PC-3 (cell line): ENCODE results near the gene NNAT. TPM values are rescaled to one million over a fixed set of nuclear protein-coding genes. Genes with fewer than 3 reads are reported as not detected.

Source experiments
- ATAC-seq: fragments of 200-7000 bp; cut with Tn5 transposase; 2 replicates; pipeline ENCODE4 v1.9.1; 2020; ENCODE audit warnings: mild to moderate bottlenecking, moderate library complexity
- BruUV-seq: library from RNA; stranded (reverse); fragments of 400-500 nt; replicated peaks from 2 replicates; lab custom pipeline; 2021; lab: Mats Ljungman, UMichigan
- CTCF ChIA-PET: fragments of 300-600 bp; sonication (Branson Sonifier 250); formaldehyde crosslinking; loops from one replicate; lab custom pipeline; 2022; ENCODE audit warnings: antibody characterized with exemption; lab: Charles Lee
- POLR2A ChIA-PET: fragments of 300-600 bp; sonication (Branson Sonifier 250); formaldehyde crosslinking; loops from one replicate; lab custom pipeline; 2022; ENCODE audit warnings: antibody characterized with exemption; ENCODE audit not compliant: unreplicated experiment; lab: Charles Lee
- DNase-seq: peaks from one replicate; pipeline ENCODE4 v3.0.0-alpha.2; 2015
- H2AFZ ChIP-seq: fragments of 300-600 bp; sonication (generic); 2 replicates; pipeline ENCODE4 v1.6.0; 2016; ENCODE audit warnings: antibody characterized with exemption, low read length
- H3F3A ChIP-seq: fragments of 300-600 bp; sonication (generic); one replicate; pipeline ENCODE4 v1.6.0; 2017; ENCODE audit warnings: antibody characterized with exemption, low read length, control low read depth, mild to moderate bottlenecking; ENCODE audit not compliant: unreplicated experiment
- H3K27ac ChIP-seq: fragments of 300-600 bp; sonication (generic); 2 replicates; pipeline ENCODE4 v1.5.1; 2016; ENCODE audit warnings: mild to moderate bottlenecking, low read length
- H3K27me3 ChIP-seq: fragments of 300-600 bp; sonication (generic); 2 replicates; pipeline ENCODE4 v1.6.1; 2016; ENCODE audit warnings: low read length, mixed read lengths
- H3K36me3 ChIP-seq: fragments of 300-600 bp; sonication (generic); 2 replicates; pipeline ENCODE4 v1.6.1; 2016; ENCODE audit warnings: low read depth, mixed run types, low read length, mixed read lengths
- H3K4me1 ChIP-seq: fragments of 300-600 bp; sonication (generic); 2 replicates; pipeline ENCODE4 v1.5.1; 2016; ENCODE audit warnings: low read length; ENCODE audit not compliant: insufficient read depth
- H3K4me2 ChIP-seq: fragments of 300-600 bp; sonication (generic); 2 replicates; pipeline ENCODE4 v1.6.0; 2016; ENCODE audit warnings: low read length
- H3K4me3 ChIP-seq: fragments of 300-600 bp; sonication (generic); 2 replicates; pipeline ENCODE4 v1.5.1; 2016; ENCODE audit warnings: mild to moderate bottlenecking, low read length, mixed read lengths
- H3K79me2 ChIP-seq: fragments of 300-600 bp; sonication (generic); 2 replicates; pipeline ENCODE4 v1.6.1; 2017; ENCODE audit warnings: low read length, mixed read lengths
- H3K9ac ChIP-seq: fragments of 300-600 bp; sonication (generic); 2 replicates; pipeline ENCODE4 v1.6.0; 2016; ENCODE audit warnings: mild to moderate bottlenecking, low read length
- H3K9me2 ChIP-seq: fragments of 300-600 bp; sonication (generic); replicated peaks from 2 replicates; pipeline ENCODE4 v1.6.1; 2016; ENCODE audit warnings: mixed run types, low read length, mixed read lengths
- H3K9me3 ChIP-seq: fragments of 300-600 bp; sonication (generic); 2 replicates; pipeline ENCODE4 v1.6.1; 2016; ENCODE audit warnings: low read length, mixed read lengths
- H4K20me1 ChIP-seq: fragments of 300-600 bp; sonication (generic); 2 replicates; pipeline ENCODE4 v1.6.1; 2016; ENCODE audit warnings: low read length, mixed read lengths
- EZH2 ChIP-seq: fragments of 300-600 bp; sonication (generic); IDR thresholded peaks from one replicate; pipeline ENCODE4 v1.6.1; 2017; ENCODE audit warnings: antibody characterized with exemption, mild to moderate bottlenecking, low read length; ENCODE audit not compliant: unreplicated experiment
- EZH2phosphoT487 ChIP-seq: fragments of 300-600 bp; sonication (generic); IDR thresholded peaks from 2 replicates; pipeline ENCODE4 v1.6.1; 2018; ENCODE audit warnings: mild to moderate bottlenecking, antibody characterized with exemption, low read length, borderline replicate concordance
- intact Hi-C: fragments of 100-400 bp; cut with micrococcal nuclease; formaldehyde crosslinking; loops from 2 replicates; pipeline ENCODE4 v1.9.0; 2023
- total RNA-seq: library from RNA; depleted of rRNA; stranded (reverse); fragments of >200 nt; gene quantifications from 2 replicates; pipeline ENCODE4 v1.2.3, GENCODE V29; 2014
- TF ChIP-seq, protein P1 (sequence below): fragments of 300-600 bp; sonication (generic); conservative IDR thresholded peaks from 2 replicates; pipeline ENCODE4 v1.5.1; 2017; ENCODE audit warnings: antibody characterized with exemption, low read depth, mild to moderate bottlenecking, low read length

The NNAT gene
- total RNA-seq, 1 experiment from 2014 or later, result not detected

DNA sequence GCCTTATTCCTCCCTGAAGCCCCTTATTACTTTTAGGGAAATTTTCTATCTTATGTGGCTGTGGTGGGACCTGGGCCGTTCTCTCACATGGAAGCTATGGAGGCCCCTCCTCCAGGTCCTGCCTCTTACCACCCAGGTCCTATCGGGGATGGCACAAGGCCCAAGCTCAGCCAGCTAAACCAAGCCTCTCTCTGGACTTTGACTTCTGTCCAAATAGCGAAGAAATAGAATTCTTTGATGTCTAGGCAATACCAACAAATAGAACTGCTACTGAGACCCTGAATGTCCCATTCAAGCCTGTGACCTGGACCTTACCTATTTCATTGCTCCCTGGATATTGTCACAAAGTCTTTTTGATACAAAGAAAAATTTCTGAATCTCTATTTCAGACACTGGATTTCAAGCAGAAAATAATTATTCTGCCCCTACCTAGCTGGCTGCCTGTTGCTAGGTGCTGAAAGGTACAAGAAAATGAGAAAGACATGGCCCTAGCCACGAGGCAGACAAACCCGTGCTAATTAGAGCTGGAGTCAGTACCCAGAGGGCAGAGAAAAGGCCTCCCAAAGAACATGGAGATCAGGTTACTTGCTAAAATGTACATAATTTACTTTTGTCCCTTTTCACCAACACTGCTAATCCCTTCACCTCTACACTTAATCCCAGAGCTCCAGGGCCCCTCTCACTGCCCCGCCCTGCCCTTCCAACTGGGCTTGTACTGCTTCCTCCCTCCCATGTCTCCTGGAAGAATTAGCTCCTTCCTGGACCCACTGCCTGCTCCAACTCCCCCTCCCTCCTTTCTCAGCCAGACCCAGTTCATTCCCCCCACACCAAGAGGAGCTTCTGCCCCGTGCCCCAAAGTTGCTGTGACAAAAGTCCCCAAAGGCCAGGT, 15.5 kb upstream of the NNAT start:
- Histone ChIP-seq H3K9me3 (no peaks in the 10 kb centered on the region), H3K9me2 (no peaks in the 10 kb centered on the region), H3F3A (no peaks in the 10 kb centered on the region), H3K79me2 (no peaks in the 10 kb centered on the region), H3K27me3 (no peaks in the 10 kb centered on the region), H4K20me1 (no peaks in the 10 kb centered on the region), H2AFZ (no peak overlapping the region), H3K4me3 (no peak overlapping the region), H3K36me3 (peaks cover 20% of the 10 kb centered on the region), H3K4me1 (no peaks in the 10 kb centered on the region), H3K9ac (no peak overlapping the region), H3K4me2 (no peak overlapping the region), H3K27ac (no peak overlapping the region)
- DNase-seq (no peak), ATAC-seq (0 out of 2 replicates have a peak, but pooled peaks have one; percentile 10)
- intact Hi-C loops, result loop anchor here (10.0 kb wide), 1 partner anchor 61 kb away; no protein-coding TSS in a partner anchor
- BruUV-seq, result no TSS peak
- TF ChIP-seq EZH2phosphoT487, result no peak
- no peak for TF ChIP-seq EZH2
- TF ChIP-seq, protein P1, sequence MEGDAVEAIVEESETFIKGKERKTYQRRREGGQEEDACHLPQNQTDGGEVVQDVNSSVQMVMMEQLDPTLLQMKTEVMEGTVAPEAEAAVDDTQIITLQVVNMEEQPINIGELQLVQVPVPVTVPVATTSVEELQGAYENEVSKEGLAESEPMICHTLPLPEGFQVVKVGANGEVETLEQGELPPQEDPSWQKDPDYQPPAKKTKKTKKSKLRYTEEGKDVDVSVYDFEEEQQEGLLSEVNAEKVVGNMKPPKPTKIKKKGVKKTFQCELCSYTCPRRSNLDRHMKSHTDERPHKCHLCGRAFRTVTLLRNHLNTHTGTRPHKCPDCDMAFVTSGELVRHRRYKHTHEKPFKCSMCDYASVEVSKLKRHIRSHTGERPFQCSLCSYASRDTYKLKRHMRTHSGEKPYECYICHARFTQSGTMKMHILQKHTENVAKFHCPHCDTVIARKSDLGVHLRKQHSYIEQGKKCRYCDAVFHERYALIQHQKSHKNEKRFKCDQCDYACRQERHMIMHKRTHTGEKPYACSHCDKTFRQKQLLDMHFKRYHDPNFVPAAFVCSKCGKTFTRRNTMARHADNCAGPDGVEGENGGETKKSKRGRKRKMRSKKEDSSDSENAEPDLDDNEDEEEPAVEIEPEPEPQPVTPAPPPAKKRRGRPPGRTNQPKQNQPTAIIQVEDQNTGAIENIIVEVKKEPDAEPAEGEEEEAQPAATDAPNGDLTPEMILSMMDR, result no peak
- ChIA-PET CTCF (no interaction called here), POLR2A (no interaction called here)

DNA sequence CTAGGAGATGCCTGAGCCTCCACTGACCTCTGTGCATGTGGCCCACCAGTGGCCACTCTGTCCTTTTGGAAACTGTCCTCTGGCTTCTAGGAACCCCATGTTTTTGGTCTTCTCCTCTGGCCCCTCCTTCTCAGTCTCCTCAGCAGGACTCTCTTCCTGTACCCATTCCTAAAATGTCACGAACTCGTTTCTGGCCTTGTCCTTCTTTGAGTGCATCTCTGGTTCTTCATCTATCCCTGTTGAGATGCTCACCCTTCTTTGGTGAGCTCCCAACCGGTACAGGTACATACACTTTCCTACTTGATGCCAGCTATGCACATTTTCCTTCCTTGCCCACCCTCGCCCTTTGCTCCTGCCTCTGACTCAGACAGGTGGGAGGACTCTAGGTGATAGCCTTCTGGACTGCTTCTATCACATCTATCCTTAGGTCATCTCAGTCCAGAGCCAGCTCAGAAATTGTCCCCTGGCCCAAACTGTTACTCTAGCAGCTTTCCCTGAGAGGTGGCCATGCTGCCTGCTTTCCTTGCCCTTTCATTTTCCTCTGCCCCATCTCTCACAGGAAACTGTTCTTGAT, 14.8 kb upstream of the NNAT start:
- no TSS peak for BruUV-seq
- Histone ChIP-seq H3K36me3 (peaks cover 22% of the 10 kb centered on the region), H3K9me2 (no peaks in the 10 kb centered on the region), H3K27me3 (no peaks in the 10 kb centered on the region), H4K20me1 (no peaks in the 10 kb centered on the region), H3K4me1 (no peaks in the 10 kb centered on the region), H3K9ac (no peak overlapping the region), H3K4me2 (no peak overlapping the region), H3K4me3 (no peak overlapping the region), H3F3A (no peaks in the 10 kb centered on the region), H3K27ac (no peak overlapping the region), H2AFZ (no peak overlapping the region), H3K9me3 (no peaks in the 10 kb centered on the region), H3K79me2 (no peaks in the 10 kb centered on the region)
- ChIA-PET POLR2A (no interaction called here), CTCF (no interaction called here)
- DNase-seq (no peak), ATAC-seq (no peak)
- intact Hi-C loops, result loop anchor here (10.0 kb wide), 1 partner anchor 61 kb away; no protein-coding TSS in a partner anchor
- TF ChIP-seq EZH2 (no peak), EZH2phosphoT487 (no peak)
- TF ChIP-seq, protein P1, result no peak
